ENCODE results near the gene BBLN.

DNA sequence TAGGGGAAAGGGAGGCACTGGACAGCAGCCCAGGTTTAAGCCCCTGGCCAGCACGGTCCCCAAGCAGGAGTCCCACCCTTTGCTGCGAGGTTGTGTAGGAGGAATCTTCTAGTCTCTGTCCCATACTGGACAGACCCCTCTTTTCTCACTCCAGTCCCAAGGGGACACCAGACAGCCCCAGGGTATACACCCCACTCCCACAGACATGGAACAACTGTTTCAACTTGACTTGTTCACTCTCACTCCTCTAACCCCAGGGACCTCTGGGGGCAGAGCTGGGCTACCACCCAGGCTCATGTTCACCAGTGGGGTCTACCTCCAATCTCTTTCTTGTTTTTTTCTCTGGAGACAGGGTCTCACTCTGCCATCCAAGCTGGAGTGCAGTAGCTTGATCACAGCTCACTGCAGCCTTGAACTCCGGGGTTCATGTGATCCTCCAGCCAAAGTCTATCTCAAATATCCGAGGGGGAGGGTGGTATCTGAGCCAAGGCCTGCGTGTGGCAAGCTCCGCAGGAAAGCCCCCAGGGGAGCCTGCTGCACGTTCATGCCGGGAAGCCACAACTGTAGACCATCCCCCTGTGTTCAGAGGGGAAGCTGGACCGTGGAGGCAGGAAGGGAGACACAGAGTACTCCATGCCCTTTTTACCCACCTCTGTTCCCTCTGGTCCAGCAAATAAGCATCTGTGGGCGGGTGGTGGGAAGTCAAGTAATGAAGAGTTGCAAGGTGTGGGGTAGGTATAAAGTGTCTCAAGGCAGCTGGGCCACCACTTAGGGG is 34.3 kb upstream of the BBLN start:
- TF ChIP-seq GATA2 (IDR thresholded peaks at IDR 0.05; ENCODE audit: low read depth, low read length) (no peak), GATA3 (IDR thresholded peaks at IDR 0.05; ENCODE audit: low read depth, low read length) (no peak)

All from SH-SY5Y (cell line).